GM19328 (cell line): ENCODE data around the gene TTC34.

ENCODE experiments used
- ATAC-seq: cut with Tn5 transposase; IDR thresholded peaks from one replicate; pipeline ENCODE4 v1.9.1; 2021; ENCODE audit warnings: mild to moderate bottlenecking, moderate library complexity; ENCODE audit not compliant: unreplicated experiment

TTC34 gene

GRCh38 chr1:2812939-2813653, 11.6 kb upstream of the TTC34 start:
- no peak for ATAC-seq

DNA sequence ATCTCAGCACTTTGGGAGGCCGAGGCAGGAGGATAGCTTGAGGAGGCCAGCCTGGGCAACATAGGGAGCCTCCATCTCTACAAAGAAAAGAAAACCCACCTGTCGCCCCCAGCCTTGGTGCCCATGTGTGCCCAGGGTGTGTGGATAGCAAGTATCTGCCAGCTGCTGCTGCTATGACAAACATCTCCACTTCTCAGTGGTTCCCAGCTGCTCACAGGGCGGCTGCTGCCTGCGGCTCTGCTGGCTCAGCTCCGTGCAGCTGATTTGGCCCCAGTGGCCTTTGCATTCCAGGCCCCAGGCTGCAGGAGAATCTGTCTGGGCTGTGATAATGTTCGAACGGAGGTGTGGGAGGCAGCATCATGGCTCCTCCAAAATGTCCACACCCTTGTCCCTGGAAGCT, 10.6 kb upstream of the TTC34 start:
- ATAC-seq = no peak

GRCh38 chr1:2811533-2811918, 10.0 kb upstream of the TTC34 start:
- no peak for ATAC-seq

DNA sequence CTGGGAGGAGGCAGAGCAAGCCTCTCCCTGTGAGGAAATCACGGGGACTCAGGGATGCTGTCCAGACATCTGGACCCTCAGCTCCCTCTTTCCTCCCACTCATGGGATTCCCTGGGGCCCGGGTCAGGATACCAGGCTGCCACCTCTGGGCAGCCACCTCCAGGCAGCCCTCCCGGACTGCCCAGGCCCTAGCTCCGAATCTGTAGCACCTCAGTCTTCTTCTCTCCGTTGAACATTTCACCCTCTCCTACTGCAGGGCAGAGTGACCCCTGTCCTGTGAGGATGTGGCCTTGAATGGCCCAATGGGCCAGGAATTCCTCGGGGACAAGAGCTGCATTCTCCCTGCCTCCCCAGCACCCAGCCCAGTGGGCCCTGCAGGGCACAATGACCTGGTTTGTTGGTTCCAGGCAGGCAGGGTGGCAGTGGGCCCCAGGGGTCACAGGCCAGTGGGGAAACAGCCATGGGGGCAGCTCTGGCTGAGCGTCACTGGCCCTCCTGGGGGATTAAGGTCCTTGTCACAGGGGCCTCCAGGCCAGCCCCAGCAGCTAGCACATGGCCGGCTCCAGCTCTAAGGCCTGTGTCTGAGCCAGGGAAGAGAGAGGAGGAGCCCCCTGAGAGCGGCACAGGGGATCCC, 9.5 kb upstream of the TTC34 start:
- ATAC-seq = no peak

DNA sequence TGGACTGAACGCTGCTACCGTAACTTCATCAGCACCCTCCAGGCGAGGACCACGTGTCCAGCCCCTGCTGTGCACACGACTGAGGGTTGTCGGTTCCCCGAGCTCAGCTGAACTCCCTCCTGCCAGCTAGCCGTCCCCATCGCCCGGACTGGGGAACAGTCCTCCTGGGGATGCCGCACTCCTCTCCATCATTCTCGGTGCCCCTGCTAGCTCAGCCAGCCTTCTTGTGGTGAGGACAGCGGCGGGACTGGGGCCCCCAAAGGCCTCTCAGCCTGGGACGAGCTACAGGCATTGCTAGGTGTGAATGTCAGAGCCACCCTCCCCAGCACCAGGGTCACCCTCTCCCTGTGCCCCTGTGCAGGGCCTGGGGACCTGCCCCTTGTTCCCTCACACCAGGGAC, 8.8 kb upstream of the TTC34 start:
- ATAC-seq = no peak

GRCh38 chr1:2809656-2810055, 8.2 kb upstream of the TTC34 start:
- no peak for ATAC-seq

DNA sequence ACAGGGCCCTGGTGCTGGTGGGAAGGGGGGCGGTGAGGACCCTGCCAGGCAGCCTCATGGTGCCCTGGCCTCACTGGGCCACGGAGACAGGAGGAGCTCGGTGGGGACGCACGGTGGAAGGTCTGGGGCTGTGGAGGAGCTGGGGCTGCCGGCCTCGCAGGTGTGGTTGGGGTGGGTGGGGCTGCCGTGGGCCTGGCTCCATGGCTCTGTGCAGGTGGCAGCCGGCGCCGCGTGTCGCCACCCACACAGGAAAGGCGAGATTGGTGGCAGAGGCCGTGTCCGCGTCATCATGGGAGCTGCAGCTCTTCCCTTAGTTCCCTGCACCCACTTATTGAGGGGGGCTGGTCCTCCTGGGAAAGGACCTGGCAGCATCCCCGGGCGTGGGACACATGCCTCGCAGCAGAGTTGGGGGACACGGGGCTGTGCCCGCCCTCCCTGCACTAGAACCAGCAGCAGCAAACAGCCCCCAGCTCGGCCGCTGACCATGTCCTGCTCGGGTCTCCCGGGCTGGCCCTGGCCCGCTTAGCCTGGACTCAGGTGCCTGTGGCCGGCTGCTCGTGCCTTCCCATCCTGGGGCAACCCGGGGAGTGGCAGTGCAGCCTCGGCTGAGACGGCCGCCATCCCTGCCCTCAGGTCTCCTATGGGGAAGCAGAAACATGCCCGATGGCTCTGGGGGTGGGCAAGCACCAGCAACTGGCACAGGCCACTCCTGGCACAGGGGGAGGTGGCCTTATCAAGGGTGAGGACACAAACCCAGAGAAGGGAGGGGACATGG, 7.5 kb upstream of the TTC34 start:
- ATAC-seq = no peak

DNA sequence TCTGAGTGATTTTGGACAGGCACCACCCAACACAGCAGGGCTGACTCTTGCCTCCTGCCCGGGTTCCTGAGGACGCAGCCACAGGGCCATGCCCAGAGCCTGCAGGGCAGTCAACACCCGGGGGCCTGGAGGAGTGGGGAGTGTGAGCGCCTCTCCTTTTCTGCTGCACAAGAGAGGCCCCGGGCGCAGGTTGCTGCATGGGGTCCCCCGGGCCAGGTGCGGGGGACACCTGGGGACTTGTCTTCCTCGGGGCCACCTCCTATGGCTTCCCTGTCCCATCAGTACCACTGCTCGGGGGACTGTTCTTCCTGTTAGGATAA, 6.9 kb upstream of the TTC34 start:
- no peak for ATAC-seq

DNA sequence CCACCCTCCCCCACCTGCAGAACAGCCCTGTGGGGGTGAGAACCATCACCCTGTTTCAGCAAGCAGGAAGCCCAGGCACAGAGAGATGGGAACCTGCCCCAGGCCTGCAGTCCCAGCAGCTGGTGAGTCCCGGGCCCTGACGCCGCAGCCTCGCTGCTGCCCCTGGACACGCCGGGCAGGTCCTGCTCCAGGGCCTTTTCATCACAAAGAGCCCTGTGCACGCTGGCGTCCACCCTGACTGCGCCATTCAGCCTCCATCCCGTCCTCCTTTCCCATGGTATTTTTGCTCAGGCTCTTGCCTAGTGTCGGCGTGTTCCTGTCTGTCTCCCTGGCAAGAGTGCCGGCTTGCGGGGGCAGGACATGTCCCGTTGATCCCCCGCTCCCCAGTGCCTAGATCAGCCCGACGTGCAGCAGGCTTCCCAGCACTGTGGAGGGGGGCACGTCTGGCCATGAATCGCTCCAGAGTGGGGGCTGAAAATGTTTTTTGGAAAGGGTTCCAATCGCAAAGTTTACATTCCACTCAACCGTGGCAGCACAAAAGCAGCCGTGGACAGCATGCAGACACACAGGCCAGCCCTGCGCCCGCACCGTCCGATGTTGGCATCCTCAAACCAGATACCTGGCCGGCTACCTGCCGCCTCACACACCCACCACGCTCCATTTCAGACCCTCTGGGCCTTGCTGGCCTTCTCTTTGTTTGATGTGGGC, 6.3 kb upstream of the TTC34 start:
- ATAC-seq = no peak

- no peak for ATAC-seq
Observed at GRCh38 chr1:2807036-2807435, 5.5 kb upstream of the TTC34 start.

DNA sequence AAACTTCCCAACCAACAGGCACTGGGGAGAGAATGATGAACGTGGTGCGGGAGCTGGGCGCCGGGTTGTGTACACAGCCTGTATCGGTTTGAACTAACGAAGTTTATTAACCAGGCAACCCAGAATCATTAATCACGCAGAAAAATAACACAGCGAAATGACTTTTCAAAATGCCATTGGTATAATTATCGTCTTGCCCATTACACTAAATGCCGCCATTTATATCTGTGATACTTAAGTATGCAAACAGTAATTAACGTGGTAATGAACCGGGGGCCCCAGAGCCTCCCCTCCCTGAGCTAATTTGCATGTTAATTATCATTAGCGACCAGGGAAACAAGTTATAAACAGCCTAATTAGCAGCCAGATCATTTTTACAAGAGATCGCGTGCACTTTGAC, 5.1 kb upstream of the TTC34 start:
- ATAC-seq = no peak

DNA sequence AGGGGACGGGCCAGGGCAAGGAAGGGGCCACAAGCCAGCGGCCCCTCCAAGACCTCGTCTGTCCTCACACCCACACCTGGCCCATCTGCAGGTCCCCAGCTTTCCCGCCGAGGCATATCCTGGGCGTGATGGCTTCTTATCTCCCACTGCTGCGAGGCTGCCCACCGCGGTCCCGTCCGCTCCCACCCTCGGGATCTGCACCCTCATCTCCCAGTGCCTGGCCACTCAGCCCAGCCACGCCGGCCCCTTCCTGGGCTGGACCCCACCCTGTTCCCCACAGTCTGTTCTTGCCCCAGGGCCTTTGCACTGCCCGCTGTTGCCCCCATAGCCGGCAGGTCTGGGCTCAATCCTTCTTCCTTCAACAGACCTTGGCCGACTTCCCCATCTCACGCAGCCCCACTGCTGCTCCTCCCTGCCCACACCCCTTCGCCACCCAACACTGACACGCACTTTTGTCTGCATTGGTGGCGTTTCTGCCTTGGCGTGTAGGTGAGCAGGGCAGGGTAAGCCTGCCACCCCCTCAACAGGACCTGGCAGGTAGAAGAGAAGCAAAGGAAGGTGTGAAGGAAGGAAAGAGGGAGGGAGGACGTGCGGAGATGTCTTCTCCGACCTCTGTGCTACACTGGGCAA, 4.4 kb upstream of the TTC34 start:
- no peak for ATAC-seq

GRCh38 chr1:2804628-2805351, 3.3 kb upstream of the TTC34 start:
- no peak for ATAC-seq

GRCh38 chr1:2803931-2804627, 2.6 kb upstream of the TTC34 start:
- ATAC-seq = no peak

DNA sequence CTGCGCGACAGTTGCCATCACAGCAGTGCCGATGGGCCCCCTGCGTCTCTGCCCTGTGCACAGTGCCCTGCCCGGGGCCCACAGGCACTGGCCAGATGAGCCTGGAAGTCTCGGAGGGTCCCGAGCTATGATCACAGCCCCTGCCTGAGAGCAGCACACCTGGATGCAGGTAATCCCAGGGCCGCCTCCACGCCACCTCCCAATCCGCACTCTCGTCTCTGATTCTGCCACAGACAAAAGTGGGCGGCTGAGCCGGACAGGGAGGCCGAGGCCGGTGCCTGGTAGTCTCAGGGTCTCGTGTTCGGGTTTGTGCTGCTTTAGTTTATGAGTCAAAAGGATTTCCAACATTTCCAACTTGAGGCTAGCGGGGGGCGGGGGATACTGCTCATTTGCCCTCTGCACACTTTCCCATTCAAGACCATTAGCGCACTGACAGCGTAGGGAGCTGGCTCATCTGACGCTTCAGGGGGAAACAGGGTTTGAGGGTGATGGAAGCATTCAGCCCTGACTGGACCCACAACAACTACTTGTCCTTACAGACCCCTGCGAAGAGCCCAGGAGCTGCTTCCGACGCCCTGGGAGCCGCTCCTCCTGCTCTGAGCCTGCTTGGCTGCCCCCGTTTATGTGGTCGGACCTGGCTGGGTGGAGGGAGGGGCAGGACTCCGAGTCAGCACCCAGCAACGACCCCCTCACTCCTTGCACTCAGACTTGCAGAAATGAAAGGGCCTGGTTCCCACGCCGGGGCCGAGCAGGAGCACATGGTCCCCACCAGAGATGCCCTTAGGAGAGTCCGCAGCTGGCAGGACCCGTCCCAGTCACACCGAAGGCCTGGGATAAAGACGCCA, 1.8 kb upstream of the TTC34 start:
- ATAC-seq = no peak

GRCh38 chr1:2802421-2802961, 998 bp upstream of the TTC34 start:
- no peak for ATAC-seq

GRCh38 chr1:2801046-2801445, 447 bp downstream of the TTC34 start:
- ATAC-seq = no peak

DNA sequence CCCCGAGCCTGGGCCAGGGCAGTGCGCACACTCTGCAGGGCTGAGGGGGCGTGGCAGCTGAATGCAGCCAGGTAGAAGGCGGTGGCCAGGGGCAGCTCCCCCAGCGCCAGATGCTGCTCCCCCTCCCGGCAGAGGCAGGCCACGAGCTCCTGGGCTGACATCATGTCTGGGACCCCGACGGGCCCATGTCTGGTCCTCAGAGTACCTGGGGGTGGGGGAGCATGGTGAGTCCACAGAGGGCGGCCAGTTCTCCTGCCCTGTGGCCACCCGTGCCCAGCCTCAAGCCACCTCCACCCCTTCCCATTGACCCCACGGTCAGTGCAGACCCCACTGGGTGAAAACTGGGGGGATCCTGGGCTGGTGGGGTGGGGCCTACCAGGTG, 838 bp downstream of the TTC34 start:
- no peak for ATAC-seq
